Mesenteric fat pad (tissue), 1 donor: ENCODE data around the gene ZBTB12. TPM values are rescaled to one million over a fixed set of nuclear protein-coding genes. Genes with fewer than 3 reads are reported as not detected.

Experiments used
- DNase-seq: peaks from one replicate; pipeline ENCODE4 v3.0.0-alpha.2; 2020; ENCODE audit warnings: low spot score
- total RNA-seq: library from RNA; stranded (reverse); fragmentation: NEBNext Ultra II Directional; extraction: Animal tissue kit (Norgen Biotek cat#: 25700); gene quantifications from one replicate; pipeline ENCODE4 v1.2.1, GENCODE V29; 2021
- donor health status: DM: yes; HTN: yes; CAD: no.

Gene ZBTB12
- total RNA-seq, 1 donor from 2014 or later = 2.9 TPM

DNA sequence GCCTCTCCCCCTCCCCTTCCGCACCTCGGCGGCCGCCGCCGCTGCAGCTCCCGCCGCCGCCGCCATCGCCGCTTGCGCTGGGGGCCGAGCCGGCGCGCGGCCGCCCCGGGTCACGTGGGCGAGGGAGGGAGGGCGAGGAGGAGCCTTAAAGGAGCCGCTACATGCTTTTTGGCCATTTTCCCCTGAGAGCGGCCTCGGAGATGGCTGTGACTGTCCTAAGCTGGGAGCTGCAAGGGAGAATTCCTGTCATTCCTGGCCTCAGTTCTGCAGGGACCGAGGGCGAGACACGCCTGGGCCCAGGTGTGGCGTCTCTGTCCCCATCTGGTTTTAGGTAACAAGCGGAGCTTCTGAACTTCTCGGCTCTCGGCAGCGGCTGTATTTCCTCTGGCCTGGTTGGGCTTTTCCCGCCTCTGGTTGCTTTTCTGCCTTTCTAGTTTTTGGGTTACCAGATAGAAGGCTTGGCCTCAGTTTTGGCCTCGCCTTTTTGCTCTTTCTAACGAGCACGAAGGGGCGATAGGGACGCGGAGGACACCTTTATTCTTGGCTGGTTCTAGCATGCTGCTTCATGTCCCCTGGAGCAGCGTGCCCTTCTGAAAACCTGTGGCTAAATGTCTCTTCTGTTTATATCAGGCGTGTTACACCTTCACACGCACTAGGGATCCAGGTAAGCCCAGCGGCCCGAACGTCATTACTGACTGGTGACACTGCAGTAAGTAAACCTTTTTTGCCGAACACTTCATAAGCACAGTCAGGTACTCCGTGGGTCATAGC lies 4.1 kb downstream of the ZBTB12 start, which contains the start of gene EHMT2:
Gene EHMT2 (minus strand): TSS at position 87 of the 771 bp plus-strand sequence. CDS start 21 bp downstream, at position 66.
- no peak for DNase-seq

DNA sequence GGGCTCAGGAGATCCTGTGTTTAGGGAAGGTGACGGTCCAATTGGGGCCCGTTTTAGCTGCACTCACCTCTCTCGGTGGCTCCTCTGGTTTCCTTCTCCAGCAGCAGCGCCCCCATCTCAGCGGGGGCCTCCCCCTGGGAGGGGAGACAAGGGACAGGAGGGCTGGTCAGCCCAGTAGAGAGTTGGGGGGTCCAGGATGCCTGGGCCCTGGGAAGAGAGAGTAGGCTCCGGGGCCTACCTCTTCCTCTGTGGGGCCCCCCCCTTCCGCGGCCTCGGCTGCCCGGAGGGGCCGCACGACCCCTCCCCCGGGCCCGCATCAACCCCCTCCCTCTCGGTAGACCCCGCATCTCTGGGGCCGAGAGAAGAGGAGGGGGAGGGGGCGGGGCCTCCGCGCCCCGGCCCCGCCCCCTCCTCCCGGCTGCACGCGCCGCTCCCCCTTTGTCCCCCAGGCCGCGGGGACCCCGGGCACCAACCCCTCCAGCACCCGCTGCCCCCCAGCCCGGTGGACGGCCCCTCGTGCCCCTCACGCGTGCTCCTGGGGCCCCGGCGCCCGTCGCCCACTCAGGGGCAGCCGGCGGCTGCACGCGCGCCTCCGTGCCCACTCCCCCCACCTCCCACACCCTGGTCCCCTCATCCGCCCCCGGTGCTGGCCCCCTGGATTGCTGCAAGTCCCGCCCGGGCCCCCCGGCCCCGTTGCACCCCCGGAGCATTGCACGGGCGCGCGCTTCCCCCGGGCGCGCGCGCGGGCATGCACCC lies 4.9 kb downstream of the ZBTB12 start:
- no peak for DNase-seq

DNA sequence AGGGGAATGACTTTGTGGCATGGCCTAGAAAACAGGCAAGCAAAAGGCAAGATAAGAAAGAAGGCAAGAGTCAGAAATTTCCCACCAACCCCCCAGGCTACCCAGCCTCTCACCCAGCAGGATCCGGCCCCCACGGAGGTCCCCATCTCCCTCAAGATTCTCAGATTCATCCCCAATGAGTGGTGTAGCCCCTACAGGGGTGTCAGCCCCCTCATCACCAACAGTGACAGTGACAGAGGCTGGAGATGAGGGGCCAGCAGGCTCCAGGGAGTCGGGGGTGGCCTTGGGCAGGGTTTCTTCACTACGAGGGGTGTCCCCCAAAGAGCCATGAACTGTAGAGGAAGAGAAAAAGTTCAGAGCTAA lies 5.4 kb downstream of the ZBTB12 start:
- DNase-seq = no peak

DNA sequence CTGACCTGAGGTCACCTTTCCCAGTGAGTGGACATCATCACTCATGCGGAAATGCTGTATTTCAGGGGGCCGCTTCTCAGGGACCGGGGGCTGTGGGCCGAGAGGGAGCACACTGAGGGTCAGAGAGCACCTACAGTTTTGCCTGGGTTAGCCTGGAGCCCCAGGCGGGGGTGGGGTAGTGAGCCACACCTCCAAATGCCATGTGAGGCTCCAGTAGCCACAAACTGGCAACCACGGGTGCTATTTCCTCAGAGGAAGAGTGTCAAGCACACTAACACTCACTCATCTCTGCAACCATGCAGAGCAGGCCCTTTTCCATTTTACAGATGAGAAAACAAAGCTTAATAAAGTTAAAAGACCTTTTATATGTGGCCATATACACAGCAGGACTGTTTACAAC lies 9.1 kb downstream of the ZBTB12 start:
- DNase-seq = no peak

DNA sequence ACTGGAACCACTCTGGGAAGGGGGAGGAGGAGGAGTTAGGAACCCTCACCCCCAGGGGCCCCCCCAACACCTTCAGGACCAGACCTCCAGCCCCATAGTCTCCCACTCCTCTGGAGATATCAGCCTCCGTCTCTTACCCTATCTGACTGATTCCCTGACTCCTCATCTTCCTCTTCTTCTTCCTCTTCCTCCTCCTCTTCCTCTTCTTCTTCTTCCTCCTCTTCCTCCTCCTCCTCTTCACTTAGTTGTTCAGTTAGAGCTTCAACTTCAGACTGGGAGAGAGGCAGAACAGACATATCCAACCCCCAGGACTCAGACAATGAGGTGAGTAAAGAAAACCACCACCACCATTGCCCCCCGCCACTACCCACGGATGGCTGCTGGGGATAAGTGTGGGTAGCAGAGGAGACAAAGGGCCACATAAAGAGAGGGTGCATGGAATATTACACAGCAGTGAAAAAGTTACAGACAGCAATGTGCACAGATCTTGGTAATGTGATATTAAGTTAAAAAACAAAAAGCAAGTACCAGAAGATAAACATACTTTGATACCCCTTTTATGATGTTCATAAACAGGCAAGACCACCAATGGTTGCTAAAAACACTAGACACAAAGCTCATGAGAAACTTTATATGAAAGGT lies 12.4 kb downstream of the ZBTB12 start:
- DNase-seq = no peak

DNA sequence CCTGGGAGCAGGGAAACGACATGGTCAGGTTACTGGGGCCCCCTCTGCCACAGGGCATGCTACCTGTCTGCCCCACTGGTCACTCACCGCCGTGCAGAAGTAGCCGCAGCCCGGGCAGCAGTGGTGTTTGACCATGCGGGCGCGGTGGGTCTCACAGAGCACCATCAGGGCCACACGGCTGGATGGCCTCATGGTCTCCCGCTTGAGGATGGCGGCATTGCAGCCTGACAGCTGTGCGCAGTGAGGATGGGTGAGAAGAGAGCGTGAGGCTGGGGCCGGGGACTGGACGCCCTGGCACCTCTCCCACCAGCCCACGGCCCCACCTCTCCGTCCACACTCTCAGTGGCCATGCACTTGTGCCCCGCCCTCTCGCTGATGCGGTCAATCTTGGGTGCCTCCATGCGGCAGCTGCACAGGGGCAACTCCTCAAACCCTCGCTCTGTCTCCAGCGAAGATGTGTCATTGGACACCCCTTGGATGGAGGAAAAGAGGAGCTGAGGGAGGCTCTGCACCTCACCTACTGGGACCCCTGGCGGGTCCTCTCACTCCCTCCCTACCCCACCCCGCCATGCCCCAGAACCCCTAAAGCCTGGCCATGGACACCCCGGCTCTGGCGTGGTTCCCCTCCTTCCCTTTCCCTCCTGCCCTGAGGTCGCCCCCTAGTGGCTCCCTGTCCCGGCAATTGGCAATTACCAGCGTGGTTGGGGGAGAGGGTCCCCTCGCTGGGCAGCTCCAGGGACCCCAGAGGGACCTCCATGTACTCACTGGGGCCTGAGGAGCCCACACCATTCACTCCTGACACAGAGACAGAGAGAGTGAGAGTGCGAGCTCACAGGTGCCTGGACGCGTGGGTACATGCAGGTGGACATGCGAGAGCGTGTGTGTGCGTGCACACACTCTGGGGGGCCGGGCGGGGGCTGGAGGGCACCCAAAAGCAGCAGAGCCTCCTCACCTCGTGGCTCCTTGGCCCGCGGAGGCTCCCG lies 13.3 kb downstream of the ZBTB12 start:
- DNase-seq = no peak

DNA sequence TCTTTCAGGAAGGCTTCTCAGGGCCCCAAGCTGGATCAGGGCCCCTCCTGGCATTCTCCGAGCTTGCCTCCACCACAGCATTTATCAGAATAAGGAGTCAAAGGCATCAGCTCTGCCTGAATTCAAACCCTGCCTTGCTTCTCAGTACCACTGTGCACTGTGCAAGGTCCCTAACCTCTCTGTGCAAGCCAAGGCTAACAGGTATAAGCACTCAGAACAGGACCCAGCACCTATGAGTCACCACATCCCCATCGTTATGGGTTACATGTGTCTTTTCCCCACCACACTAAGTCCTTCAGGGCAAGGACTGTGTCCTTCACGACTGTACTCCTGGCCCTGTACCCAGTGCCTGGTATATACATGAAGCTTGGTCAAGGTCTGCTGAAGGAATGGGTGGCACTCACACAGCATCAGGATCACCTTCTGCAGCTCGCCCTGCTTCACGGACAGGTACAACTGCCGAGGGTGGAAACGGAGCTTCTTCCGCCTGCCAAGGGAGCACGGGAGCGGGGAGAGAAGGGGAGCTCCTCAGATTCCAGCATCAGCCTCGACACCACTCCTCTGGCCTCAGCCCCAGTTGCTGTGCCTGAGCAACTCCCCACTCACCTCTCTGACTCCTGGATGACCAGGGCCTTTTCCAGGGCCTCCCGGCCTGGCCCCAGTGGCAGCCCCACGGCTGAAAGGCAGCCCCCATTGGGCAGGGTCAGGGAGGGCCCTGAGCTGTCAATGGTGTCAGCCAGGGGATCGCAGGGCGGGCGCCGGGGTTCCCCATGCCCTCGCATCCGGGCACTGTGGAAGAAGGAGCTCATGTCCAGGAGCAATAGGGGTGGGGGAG lies 14.5 kb downstream of the ZBTB12 start:
- DNase-seq = no peak

DNA sequence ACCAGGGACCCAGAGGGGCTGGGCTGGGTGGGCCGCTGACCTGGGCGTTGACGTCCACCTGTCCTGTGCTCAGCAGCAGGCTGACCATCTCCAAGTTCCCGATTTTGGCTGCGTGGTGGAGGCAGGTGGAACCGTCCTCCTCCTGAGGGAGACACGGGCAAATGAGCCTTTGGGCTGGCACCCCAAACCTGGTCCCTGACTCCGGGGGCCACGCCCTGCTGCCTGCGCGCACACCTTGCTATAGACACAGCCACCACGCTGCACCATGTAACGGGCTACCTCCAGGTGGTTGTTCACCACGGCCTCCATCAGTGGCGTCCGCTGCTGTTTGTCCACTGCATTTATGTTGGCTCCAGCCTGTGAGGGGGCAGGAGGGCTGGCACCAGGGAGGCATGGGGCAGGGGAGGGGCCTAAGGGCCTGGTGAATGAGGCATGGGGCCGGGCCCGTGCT lies 15.3 kb downstream of the ZBTB12 start:
- DNase-seq = no peak

DNA sequence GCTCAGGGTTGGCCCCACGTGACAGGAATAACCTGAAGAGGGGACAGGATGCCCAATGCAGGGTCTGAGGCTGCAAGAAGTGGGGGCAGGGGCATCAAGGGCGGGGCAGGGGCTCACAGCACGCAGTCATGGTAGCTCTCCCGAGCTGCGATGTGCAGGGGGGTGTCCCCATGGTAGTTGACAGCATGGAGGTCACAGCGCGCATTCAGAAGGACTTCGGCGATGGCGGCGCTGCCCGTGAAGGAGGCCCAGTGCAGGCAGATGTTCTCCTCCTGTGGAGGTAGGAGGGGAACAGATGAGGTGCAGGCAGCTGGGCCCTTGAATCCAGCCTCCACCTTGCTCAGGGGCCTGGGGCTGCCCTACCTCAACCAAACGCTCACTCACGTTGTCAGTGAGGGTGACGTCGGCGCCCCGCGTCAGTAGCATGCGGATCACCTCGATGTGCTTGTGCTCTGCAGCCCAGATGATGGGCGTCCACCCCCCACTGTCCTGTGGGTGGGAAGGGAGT lies 17.3 kb downstream of the ZBTB12 start:
- DNase-seq = no peak

DNA sequence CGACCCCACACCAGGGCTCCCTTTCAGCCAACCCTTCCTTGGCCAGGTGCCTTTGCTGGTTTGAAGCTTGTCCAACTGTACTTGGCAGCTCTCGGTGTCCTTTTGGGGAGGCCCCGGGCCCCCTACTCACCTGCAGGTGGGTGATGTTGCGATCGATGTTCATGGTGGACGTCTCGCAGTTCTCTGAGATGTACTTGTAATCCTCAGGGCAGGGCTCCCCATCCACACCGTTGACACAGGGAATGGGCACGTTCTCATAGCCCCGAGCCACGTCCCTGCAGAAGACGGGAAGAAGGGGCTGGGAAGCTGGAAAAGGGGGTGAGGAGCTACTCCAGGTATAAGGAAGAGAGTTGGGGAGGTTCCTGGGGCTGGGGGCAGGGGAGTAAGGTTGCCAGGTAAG lies 18.2 kb downstream of the ZBTB12 start:
- DNase-seq = no peak

DNA sequence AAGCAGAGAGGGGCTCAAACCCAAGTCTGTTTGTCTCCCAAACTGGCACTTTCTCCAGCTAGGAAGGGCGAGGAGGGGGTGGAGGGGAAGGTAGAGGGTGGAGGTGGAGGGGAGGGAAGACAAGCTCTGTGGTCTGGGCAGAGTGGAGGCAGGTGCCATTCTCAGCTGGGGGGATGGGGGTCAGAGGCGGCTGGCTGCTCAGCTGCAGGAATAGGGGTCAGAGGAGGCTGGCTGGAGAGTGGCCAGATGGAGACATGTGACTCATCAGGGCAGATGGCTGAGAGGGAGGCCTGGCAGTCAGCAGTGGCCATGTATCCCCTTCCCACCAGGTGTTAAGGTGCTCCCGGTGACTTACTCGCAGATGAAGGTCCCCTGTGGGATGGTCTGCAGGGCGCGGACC lies 19.5 kb downstream of the ZBTB12 start:
- DNase-seq = no peak

DNA sequence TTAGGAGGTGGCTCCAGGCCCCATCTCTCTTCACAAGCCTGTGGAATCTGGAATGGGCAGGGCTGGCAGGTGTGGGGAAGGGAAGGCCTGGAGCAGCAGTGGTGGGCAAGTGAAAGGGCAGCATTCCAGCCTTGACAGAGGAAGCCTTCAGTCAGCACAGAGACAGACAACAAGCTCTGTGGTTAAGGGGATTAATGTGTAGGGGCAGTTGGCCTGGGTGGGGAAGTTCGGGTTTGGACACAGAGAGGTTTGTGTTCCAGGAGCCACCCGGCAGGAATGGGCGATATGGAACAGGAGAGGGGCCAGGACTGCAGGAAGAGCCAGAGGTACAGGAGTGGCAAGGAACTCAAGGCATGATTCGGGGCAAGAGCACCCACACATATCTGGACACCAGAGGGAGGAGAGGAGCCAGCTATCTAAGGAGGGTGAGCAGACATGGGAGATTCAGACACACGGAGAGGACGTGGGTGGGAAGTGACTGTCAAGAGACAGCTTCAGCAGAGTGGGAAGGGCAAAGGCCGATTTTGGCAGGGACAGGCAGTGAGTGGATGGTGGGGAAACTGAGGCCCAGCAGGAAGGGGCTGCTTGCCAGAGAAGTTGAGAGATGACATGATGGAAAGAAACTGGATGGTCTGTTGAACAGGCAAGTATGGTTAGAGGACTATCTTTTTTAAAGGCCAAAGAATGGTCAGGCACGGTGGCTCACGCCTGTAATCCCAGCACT lies 20.6 kb downstream of the ZBTB12 start:
- DNase-seq = no peak

DNA sequence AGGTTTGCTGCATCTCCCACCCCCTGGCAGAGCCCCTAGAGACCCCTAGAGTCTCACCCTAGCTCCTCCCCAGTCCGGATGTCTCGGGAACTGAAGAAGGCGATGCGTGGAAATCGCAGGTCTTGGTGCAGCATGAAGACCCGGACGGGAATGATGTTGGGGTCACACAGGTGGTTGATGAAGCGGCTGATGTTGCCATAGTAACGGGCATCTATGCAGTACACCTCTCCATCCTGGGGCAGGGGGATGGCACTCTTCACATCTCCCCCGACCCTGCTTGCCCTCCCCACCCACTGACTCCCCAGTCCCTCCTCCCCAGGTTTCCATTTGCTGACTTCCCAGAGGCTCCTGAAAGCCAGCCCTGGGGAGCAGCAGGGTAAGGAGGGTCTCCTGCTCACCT lies 21.3 kb downstream of the ZBTB12 start:
- DNase-seq = no peak

DNA sequence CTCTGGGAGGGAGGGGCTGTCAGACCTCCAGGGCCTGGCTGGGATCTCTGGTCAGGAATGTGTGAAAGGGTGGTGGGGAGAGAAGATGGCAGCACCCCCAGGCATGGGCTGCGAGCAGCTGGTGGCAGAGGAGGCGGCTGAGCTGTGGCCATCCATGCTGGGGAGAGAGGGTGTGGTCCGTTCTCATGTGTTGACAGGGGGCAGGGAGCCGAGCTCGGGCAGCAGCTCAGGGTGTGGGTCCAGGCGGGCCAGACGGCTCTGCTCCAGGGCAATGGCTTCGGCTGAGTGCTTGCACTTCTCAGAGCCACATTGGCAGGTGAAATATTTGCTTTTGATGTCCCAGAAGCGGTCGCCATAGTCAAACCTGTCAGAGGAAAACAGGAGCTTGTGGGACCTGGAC lies 22.0 kb downstream of the ZBTB12 start:
- no peak for DNase-seq

DNA sequence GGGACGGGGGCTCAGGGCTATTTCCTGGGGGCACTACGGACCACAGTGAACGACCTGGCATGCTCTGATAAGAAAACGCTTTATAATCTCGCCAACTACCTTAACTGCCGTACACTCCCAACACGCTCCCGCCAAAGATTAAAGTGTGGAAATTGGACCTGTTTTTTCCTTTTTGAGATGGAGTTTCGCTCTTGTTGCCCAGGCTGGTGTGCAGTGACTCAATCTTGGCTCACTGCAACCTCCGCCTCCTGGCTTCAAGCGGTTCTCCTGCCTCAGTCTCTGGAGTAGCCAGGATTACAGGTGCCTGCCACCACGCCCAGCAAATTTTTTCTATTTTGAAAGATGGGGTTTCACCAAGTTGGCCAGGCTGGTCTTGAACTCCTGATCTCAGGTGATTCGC lies 22.7 kb downstream of the ZBTB12 start:
- no peak for DNase-seq

DNA sequence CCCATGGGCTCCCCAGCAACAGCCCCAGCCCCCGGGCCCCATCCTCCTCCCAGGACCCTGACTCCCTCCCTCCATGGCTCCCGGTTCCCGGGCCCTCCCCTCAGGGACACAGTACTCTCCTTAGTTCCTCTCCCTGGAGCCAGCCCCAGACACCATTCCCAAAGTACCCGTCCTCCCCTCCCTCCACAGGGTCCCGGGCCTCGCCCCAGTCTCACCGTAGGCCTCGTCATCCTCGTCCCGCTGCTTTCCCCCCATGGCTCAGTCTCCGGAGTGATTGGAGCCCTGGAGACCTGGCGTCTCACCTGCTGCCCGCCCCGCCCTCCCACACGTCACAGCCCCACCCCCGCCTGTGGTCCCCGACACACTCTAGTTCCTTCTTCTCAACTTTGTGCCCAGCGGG lies 23.2 kb downstream of the ZBTB12 start, which contains the start of gene SLC44A4:
Gene SLC44A4 (minus strand): TSS at position 272 of the 400 bp plus-strand sequence. CDS start 17 bp downstream, at position 255.
- DNase-seq = no peak

DNA sequence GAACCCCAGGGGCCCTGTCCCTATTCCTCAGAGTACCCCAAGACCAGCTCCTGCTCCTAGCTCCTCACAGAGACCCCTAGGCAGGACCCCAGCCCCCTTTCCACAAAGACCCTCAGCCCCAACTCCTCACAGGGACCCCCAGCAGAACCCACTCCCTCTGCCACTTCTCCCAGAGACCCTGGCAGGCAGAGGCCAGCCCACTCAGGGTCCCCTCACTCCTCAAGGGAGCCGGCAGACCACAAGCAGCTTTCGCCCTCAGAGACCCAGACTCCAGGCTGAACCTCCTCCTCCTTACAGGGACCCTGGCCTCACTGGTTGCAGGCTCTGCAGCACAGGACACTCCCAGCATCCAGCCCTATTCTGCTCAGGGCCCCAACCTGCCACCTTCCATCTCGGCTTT lies 23.7 kb downstream of the ZBTB12 start:
- no peak for DNase-seq

DNA sequence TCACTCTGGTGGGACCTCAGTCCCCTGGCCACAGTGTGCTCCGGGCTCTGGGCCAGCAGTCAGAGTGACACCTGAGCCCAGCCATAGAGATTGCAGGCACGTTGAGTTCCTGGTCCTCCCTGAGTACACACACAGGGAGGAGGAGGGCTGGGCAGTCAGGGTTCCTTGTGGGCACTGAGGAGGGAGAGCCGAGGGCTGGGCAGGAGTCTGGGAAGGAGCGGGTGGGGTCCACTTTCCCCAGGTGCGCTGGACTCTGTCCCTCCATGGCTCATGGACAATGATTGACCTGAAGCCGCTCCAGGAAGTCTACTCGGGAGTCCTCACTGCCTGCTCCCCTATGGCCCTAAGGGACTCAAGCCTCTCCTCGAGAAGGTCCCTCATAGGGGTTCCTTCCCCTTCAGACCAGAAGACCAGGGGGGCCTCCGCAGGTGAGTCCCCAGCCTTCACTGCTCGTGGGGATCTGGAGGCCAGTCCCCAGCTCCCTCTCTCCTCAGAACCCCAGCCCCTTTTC lies 24.2 kb downstream of the ZBTB12 start:
- no peak for DNase-seq
